ENCODE measurements around the gene CYSRT1.

CYSRT1 gene

GRCh38 chr9:137190315-137190856 lies 34.6 kb upstream of the CYSRT1 start:
- no peak for DNase-seq

GRCh38 chr9:137191245-137191644 lies 33.7 kb upstream of the CYSRT1 start:
- no peak for DNase-seq

- DNase-seq: no peak
These were observed 33.1 kb upstream of the CYSRT1 start for GRCh38 chr9:137191691-137192447.

- no peak for DNase-seq
These were observed 32.6 kb upstream of the CYSRT1 start for GRCh38 chr9:137192448-137192780.

- DNase-seq: no peak
These were observed 32.1 kb upstream of the CYSRT1 start for GRCh38 chr9:137192859-137193258.

GRCh38 chr9:137193771-137194170 lies 31.2 kb upstream of the CYSRT1 start:
- DNase-seq: no peak

GRCh38 chr9:137194388-137194787 lies 30.6 kb upstream of the CYSRT1 start:
- no peak for DNase-seq

- no peak for DNase-seq
These were observed 30.1 kb upstream of the CYSRT1 start for GRCh38 chr9:137194909-137195308.

- DNase-seq: no peak
These were observed 29.3 kb upstream of the CYSRT1 start for GRCh38 chr9:137195525-137196220.

GRCh38 chr9:137198051-137198901 lies 26.7 kb upstream of the CYSRT1 start:
- peak; percentile 67 for DNase-seq

- DNase-seq: no peak
These were observed 26.1 kb upstream of the CYSRT1 start for GRCh38 chr9:137198902-137199283.

- DNase-seq: no peak
These were observed 25.4 kb upstream of the CYSRT1 start for GRCh38 chr9:137199411-137200121.

GRCh38 chr9:137200311-137201204 lies 24.4 kb upstream of the CYSRT1 start, which contains the start of gene TPRN:
Gene TPRN, minus strand, starts transcription at chr9:137200741. Its CDS starts 30 bp downstream, at chr9:137200711.
- peak; percentile 98 for DNase-seq

GRCh38 chr9:137201205-137201868 lies 23.6 kb upstream of the CYSRT1 start:
- no peak for DNase-seq

GRCh38 chr9:137202966-137203365 lies 22.0 kb upstream of the CYSRT1 start:
- DNase-seq: no peak

- no peak for DNase-seq
These were observed 20.2 kb upstream of the CYSRT1 start for GRCh38 chr9:137204731-137205125.

GRCh38 chr9:137205126-137206069 lies 19.6 kb upstream of the CYSRT1 start, which contains the start of the genes NDOR1 and TMEM203:
Gene NDOR1, plus strand, starts transcription at chr9:137205700. Its CDS starts 78 bp downstream, at chr9:137205778.
Gene TMEM203, minus strand, starts transcription at chr9:137205648. Its CDS starts 234 bp downstream, at chr9:137205414.
- peak; percentile 80 for DNase-seq

GRCh38 chr9:137206602-137207001 lies 18.4 kb upstream of the CYSRT1 start:
- DNase-seq: no peak

- no peak for DNase-seq
These were observed 13.4 kb upstream of the CYSRT1 start for GRCh38 chr9:137211532-137211931.

All from NCI-H226 (cell line).